Fibroblast of lung (primary cell): ENCODE measurements around the gene ZNF407. TPM values are rescaled to one million over a fixed set of nuclear protein-coding genes. Genes with fewer than 3 reads are reported as not detected.

ENCODE experiments used
- DNase-seq, 2 donors: peaks; one replicate each; pipeline versions ENCODE4 v3.0.0 to v3.0.0-alpha.2; 2010; ENCODE audit warnings: low read depth in 2 of 2
- H2AFZ ChIP-seq: 2 replicates; pipeline ENCODE4 v1.5.1; 2012; ENCODE audit warnings: low read length, control low read depth, inconsistent platforms
- H3K27ac ChIP-seq: 2 replicates; pipeline ENCODE4 v1.5.1; 2011; ENCODE audit warnings: low read length, control low read depth; ENCODE audit not compliant: insufficient read depth
- H3K27me3 ChIP-seq: 2 replicates; pipeline ENCODE4 v1.5.1; 2011; ENCODE audit warnings: mild to moderate bottlenecking, low read length; ENCODE audit not compliant: control insufficient read depth, insufficient read depth
- H3K36me3 ChIP-seq: 2 replicates; pipeline ENCODE4 v1.5.1; 2011; ENCODE audit warnings: low read length; ENCODE audit not compliant: control insufficient read depth, insufficient read depth
- H3K4me1 ChIP-seq: 2 replicates; pipeline ENCODE4 v1.5.1; 2011; ENCODE audit warnings: low read length; ENCODE audit not compliant: control insufficient read depth, insufficient read depth; ENCODE audit errors: extremely low read depth
- H3K4me2 ChIP-seq: 2 replicates; pipeline ENCODE4 v1.5.1; 2011; ENCODE audit warnings: low read length, control low read depth; ENCODE audit not compliant: insufficient read depth; ENCODE audit errors: extremely low read depth
- H3K4me3 ChIP-seq, 4 experiments: fragments of 200-600 bp in 1 of 4; sonication (generic) in 1 of 4; replicated peaks in 1 of 4; 2 replicates each; pipeline ENCODE4 v1.5.1; 2011 to 2016; ENCODE audit warnings: low read length in 4 of 4, low read depth in 3 of 4, mild to moderate bottlenecking in 3 of 4, control low read depth in 2 of 4, inconsistent platforms in 1 of 4, mixed read lengths in 1 of 4; ENCODE audit not compliant: insufficient read depth in 1 of 4; ENCODE audit errors: control extremely low read depth in 1 of 4
- H3K79me2 ChIP-seq: 2 replicates; pipeline ENCODE4 v1.5.1; 2012; ENCODE audit warnings: mild to moderate bottlenecking, low read length, inconsistent platforms; ENCODE audit not compliant: control insufficient read depth, insufficient read depth
- H3K9ac ChIP-seq: 2 replicates; pipeline ENCODE4 v1.5.1; 2011; ENCODE audit warnings: mild to moderate bottlenecking, low read length, control low read depth; ENCODE audit not compliant: insufficient read depth
- H3K9me3 ChIP-seq: 2 replicates; pipeline ENCODE4 v1.5.1; 2012; ENCODE audit warnings: low read depth, low read length; ENCODE audit not compliant: control insufficient read depth, insufficient read depth
- H4K20me1 ChIP-seq: 2 replicates; pipeline ENCODE4 v1.5.1; 2011; ENCODE audit warnings: low read length; ENCODE audit not compliant: control insufficient read depth, insufficient read depth; ENCODE audit errors: extremely low read depth
- CTCF ChIP-seq, 2 donors: IDR thresholded peaks in 1 of 2; conservative IDR thresholded peaks in 1 of 2; 1 replicate in 1 of 2; 2 replicates in 1 of 2; pipeline ENCODE4 v1.5.1; 2011 to 2012; ENCODE audit warnings: low read length in 2 of 2, control low read depth in 1 of 2, inconsistent platforms in 1 of 2, low read depth in 1 of 2, mild to moderate bottlenecking in 1 of 2
- EZH2 ChIP-seq: IDR thresholded peaks from 2 replicates; pipeline ENCODE4 v1.5.1; 2012; ENCODE audit warnings: low read length, control low read depth, mild to moderate bottlenecking; ENCODE audit errors: missing control alignments
- polyA plus RNA-seq, 2 donors: library from polyadenylated mRNA; depleted of rRNA in 1 of 2; stranded (reverse) in 1 of 2; unstranded in 1 of 2; fragments of >200 nt; gene quantifications; 2 replicates each; pipeline ENCODE4 v1.2.1, GENCODE V29; 2011 to 2012; ENCODE audit warnings: missing spikeins in 1 of 2
- total RNA-seq: library from RNA; depleted of rRNA; stranded (reverse); fragments of >200 nt; gene quantifications from 2 replicates; pipeline ENCODE4 v1.2.1, GENCODE V29; 2014

The ZNF407 gene
- total and polyA plus RNA-seq, 2 donors (not counting 1 experiment from before 2014, with no cell fraction given), result 5.1 to 12.6 TPM

GRCh38 chr18:75073654-75074053 lies 476.0 kb downstream of the ZNF407 start:
- no peaks in the 10 kb centered on the region for H3K36me3 ChIP-seq
- no peak overlapping the region for H3K4me2 ChIP-seq
- no peaks in the 10 kb centered on the region for H3K79me2 ChIP-seq
- H3K27me3 ChIP-seq, result no peaks in the 10 kb centered on the region
- H2AFZ ChIP-seq, result no peak overlapping the region
- no peak overlapping the region for H3K4me3 ChIP-seq
- H4K20me1 ChIP-seq, result no peaks in the 10 kb centered on the region
- TF ChIP-seq CTCF (conservative IDR thresholded peaks at IDR 0.05 in 1 of 2, IDR thresholded peaks at IDR 0.05 in 1 of 2; ENCODE audit: low read depth in 1 of 2, low read length in 2 of 2) (no peak), EZH2 (no peak)
- no peaks in the 10 kb centered on the region for H3K4me1 ChIP-seq
- no peak overlapping the region for H3K9ac ChIP-seq
- no peak for DNase-seq
- no peaks in the 10 kb centered on the region for H3K9me3 ChIP-seq
- no peak overlapping the region for H3K27ac ChIP-seq

- no peak for DNase-seq
- H3K4me2 ChIP-seq, result no peak overlapping the region
- H3K27me3 ChIP-seq, result no peaks in the 10 kb centered on the region
- H2AFZ ChIP-seq, result no peak overlapping the region
- no peaks in the 10 kb centered on the region for H3K79me2 ChIP-seq
- no peaks in the 10 kb centered on the region for H3K9me3 ChIP-seq
- no peak overlapping the region for H3K27ac ChIP-seq
- no peak overlapping the region for H3K9ac ChIP-seq
- H3K36me3 ChIP-seq, result no peaks in the 10 kb centered on the region
- H4K20me1 ChIP-seq, result no peaks in the 10 kb centered on the region
- no peaks in the 10 kb centered on the region for H3K4me1 ChIP-seq
- no peak for TF ChIP-seq EZH2
- TF ChIP-seq CTCF (conservative IDR thresholded peaks at IDR 0.05 in 1 of 2, IDR thresholded peaks at IDR 0.05 in 1 of 2; ENCODE audit: low read depth in 1 of 2, low read length in 2 of 2), result no peak
- H3K4me3 ChIP-seq, result no peak overlapping the region
Observed at GRCh38 chr18:75074196-75075015, 476.7 kb downstream of the ZNF407 start.

- H2AFZ ChIP-seq, result no peak overlapping the region
- H3K9me3 ChIP-seq, result no peaks in the 10 kb centered on the region
- DNase-seq, result no peak
- H4K20me1 ChIP-seq, result no peaks in the 10 kb centered on the region
- H3K27ac ChIP-seq, result no peak overlapping the region
- H3K4me3 ChIP-seq, result no peak overlapping the region
- no peaks in the 10 kb centered on the region for H3K79me2 ChIP-seq
- no peaks in the 10 kb centered on the region for H3K27me3 ChIP-seq
- no peak for TF ChIP-seq CTCF (conservative IDR thresholded peaks at IDR 0.05 in 1 of 2, IDR thresholded peaks at IDR 0.05 in 1 of 2; ENCODE audit: low read depth in 1 of 2, low read length in 2 of 2)
- H3K36me3 ChIP-seq, result no peaks in the 10 kb centered on the region
- no peaks in the 10 kb centered on the region for H3K4me1 ChIP-seq
- H3K9ac ChIP-seq, result no peak overlapping the region
- H3K4me2 ChIP-seq, result no peak overlapping the region
Observed at GRCh38 chr18:75075016-75075305, 477.3 kb downstream of the ZNF407 start.
